ENCODE measurements around the gene NLRP9.

DNA sequence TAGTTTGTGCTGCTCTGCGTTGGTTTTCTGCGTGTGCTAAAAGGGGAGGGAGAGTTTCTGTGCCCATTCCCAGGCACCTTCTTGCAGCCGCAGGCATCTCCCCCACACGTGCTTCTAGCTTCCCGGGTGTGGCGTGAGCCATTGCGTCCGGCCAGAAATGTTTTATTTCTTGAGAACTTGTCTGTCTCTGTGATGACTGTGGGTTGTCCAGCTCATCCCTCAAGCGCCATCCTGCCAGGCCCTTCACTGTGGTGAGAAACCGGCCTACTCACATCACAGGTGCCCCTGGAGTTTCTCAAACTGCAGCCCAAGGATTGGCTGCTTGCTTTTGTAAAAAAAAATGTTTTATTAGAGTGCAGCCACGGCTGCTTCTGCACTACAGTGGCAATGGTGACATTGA, 39.0 kb downstream of the NLRP9 start:
- TF ChIP-seq POLR2A (IDR thresholded peaks at IDR 0.05) = no peak
- TF ChIP-seq, protein P1, sequence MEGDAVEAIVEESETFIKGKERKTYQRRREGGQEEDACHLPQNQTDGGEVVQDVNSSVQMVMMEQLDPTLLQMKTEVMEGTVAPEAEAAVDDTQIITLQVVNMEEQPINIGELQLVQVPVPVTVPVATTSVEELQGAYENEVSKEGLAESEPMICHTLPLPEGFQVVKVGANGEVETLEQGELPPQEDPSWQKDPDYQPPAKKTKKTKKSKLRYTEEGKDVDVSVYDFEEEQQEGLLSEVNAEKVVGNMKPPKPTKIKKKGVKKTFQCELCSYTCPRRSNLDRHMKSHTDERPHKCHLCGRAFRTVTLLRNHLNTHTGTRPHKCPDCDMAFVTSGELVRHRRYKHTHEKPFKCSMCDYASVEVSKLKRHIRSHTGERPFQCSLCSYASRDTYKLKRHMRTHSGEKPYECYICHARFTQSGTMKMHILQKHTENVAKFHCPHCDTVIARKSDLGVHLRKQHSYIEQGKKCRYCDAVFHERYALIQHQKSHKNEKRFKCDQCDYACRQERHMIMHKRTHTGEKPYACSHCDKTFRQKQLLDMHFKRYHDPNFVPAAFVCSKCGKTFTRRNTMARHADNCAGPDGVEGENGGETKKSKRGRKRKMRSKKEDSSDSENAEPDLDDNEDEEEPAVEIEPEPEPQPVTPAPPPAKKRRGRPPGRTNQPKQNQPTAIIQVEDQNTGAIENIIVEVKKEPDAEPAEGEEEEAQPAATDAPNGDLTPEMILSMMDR (IDR thresholded peaks at IDR 0.05 in 8 of 11, conservative IDR thresholded peaks at IDR 0.05 in 3 of 11) = no peak
- TF ChIP-seq POLR2AphosphoS5 (IDR thresholded peaks at IDR 0.05) = no peak

Data from spleen (tissue), 7 donors.